IMR-90 (cell line): ENCODE results near the gene AKAP9. TPM values are rescaled to one million over a fixed set of nuclear protein-coding genes. Genes with fewer than 3 reads are reported as not detected.

Source experiments
- ATAC-seq: fragments of 200-7000 bp; cut with Tn5 transposase; 2 replicates; pipeline ENCODE4 v1.9.1; 2020; ENCODE audit warnings: low read depth, mild to moderate bottlenecking, moderate library complexity
- BruUV-seq: library from RNA; stranded (reverse); fragments of 400-500 nt; replicated peaks from 2 replicates; lab custom pipeline; 2021; lab: Mats Ljungman, UMichigan
- CTCF ChIA-PET: fragments of 300-600 bp; formaldehyde crosslinking; extraction: SDS; loops from one replicate; lab custom pipeline; 2021; ENCODE audit warnings: antibody characterized with exemption; lab: Yijun Ruan, JAX
- POLR2A ChIA-PET: fragments of 300-600 bp; sonication (Branson Sonifier 250); formaldehyde crosslinking; loops from one replicate; lab custom pipeline; 2022; ENCODE audit warnings: antibody characterized with exemption; ENCODE audit not compliant: unreplicated experiment; lab: Charles Lee
- DNase-seq: peaks from one replicate; pipeline ENCODE4 v3.0.0; 2013
- H2AFZ ChIP-seq: replicated peaks from 2 replicates; pipeline ENCODE3; 2013; ENCODE audit warnings: low read length, mild to moderate bottlenecking; ENCODE audit not compliant: poor library complexity
- H2AK5ac ChIP-seq: 2 replicates; pipeline ENCODE4 v1.6.1; 2013; ENCODE audit warnings: low read depth, low read length, inconsistent platforms
- H2AK9ac ChIP-seq: replicated peaks from 2 replicates; pipeline ENCODE3; 2013; ENCODE audit warnings: mild to moderate bottlenecking, low read depth, low read length, moderate library complexity; ENCODE audit not compliant: poor library complexity
- H2BK120ac ChIP-seq: 2 replicates; pipeline ENCODE4 v1.6.1; 2013; ENCODE audit warnings: low read depth, low read length, inconsistent platforms
- H2BK15ac ChIP-seq: 3 replicates; pipeline ENCODE4 v1.6.1; 2013; ENCODE audit warnings: low read depth, low read length, inconsistent platforms
- H2BK20ac ChIP-seq: 2 replicates; pipeline ENCODE4 v1.6.1; 2013; ENCODE audit warnings: low read depth, mild to moderate bottlenecking, inconsistent platforms, low read length, moderate library complexity
- H2BK5ac ChIP-seq: 2 replicates; pipeline ENCODE4 v1.6.1; 2013; ENCODE audit warnings: mild to moderate bottlenecking, low read depth, low read length, inconsistent platforms; ENCODE audit not compliant: poor library complexity, severe bottlenecking
- H3K14ac ChIP-seq: replicated peaks from 2 replicates; pipeline ENCODE4 v1.6.1; 2013; ENCODE audit warnings: low read depth, low read length, inconsistent platforms
- H3K18ac ChIP-seq: 2 replicates; pipeline ENCODE4 v1.6.1; 2013; ENCODE audit warnings: low read depth, low read length, control low read depth
- H3K23ac ChIP-seq: 2 replicates; pipeline ENCODE4 v1.6.1; 2013; ENCODE audit warnings: low read depth, low read length, inconsistent platforms
- H3K27ac ChIP-seq: 2 replicates; pipeline ENCODE4 v1.5.1; 2013; ENCODE audit warnings: mild to moderate bottlenecking, control low read depth, low read length; ENCODE audit not compliant: insufficient read depth
- H3K27me3 ChIP-seq: 2 replicates; pipeline ENCODE4 v1.6.1; 2013; ENCODE audit warnings: low read length; ENCODE audit not compliant: control insufficient read depth, insufficient read depth
- H3K36me3 ChIP-seq: 2 replicates; pipeline ENCODE4 v1.6.1; 2013; ENCODE audit warnings: low read length, mixed read lengths; ENCODE audit not compliant: control insufficient read depth, insufficient read depth
- H3K4ac ChIP-seq: 2 replicates; pipeline ENCODE4 v1.6.1; 2013; ENCODE audit warnings: low read depth, low read length, inconsistent platforms
- H3K4me1 ChIP-seq: 2 replicates; pipeline ENCODE4 v1.6.1; 2013; ENCODE audit warnings: low read length, mixed read lengths; ENCODE audit not compliant: control insufficient read depth, insufficient read depth
- H3K4me2 ChIP-seq: 2 replicates; pipeline ENCODE4 v1.6.1; 2013; ENCODE audit warnings: low read depth, mild to moderate bottlenecking, control low read depth, low read length, moderate library complexity
- H3K4me3 ChIP-seq: 2 replicates; pipeline ENCODE4 v1.5.1; 2013; ENCODE audit warnings: low read depth, mild to moderate bottlenecking, control low read depth, low read length, moderate library complexity; ENCODE audit not compliant: insufficient read depth
- H3K56ac ChIP-seq: 2 replicates; pipeline ENCODE4 v1.6.1; 2013; ENCODE audit warnings: low read length, inconsistent platforms; ENCODE audit not compliant: insufficient read depth; ENCODE audit errors: extremely low read depth
- H3K79me1 ChIP-seq, 2 experiments: 2 replicates each; pipeline ENCODE4 v1.6.1; 2013; ENCODE audit warnings: low read length in 2 of 2, inconsistent platforms in 1 of 2, low read depth in 1 of 2
- H3K9ac ChIP-seq: 2 replicates; pipeline ENCODE4 v1.6.1; 2013; ENCODE audit warnings: low read depth, low read length, control low read depth
- H3K9me1 ChIP-seq: 2 replicates; pipeline ENCODE4 v1.6.1; 2013; ENCODE audit warnings: low read length, inconsistent platforms; ENCODE audit not compliant: insufficient read depth
- H3K9me3 ChIP-seq: 2 replicates; pipeline ENCODE4 v1.6.1; 2013; ENCODE audit warnings: low read length; ENCODE audit not compliant: control insufficient read depth, insufficient read depth
- H4K20me1 ChIP-seq: 2 replicates; pipeline ENCODE4 v1.6.1; 2013; ENCODE audit warnings: low read length, inconsistent platforms; ENCODE audit not compliant: insufficient read depth
- H4K5ac ChIP-seq: 2 replicates; pipeline ENCODE4 v1.6.1; 2013; ENCODE audit warnings: mild to moderate bottlenecking, low read depth, low read length, control low read depth
- H4K8ac ChIP-seq, 2 experiments: 2 replicates each; pipeline ENCODE4 v1.6.1; 2013; ENCODE audit warnings: low read depth in 2 of 2, low read length in 2 of 2, control low read depth in 1 of 2, inconsistent platforms in 1 of 2
- H4K91ac ChIP-seq: 2 replicates; pipeline ENCODE4 v1.6.1; 2013; ENCODE audit warnings: low read depth, low read length, inconsistent platforms; ENCODE audit not compliant: insufficient read depth
- BHLHE40 ChIP-seq: fragments of 150-350 bp; IDR thresholded peaks from 2 replicates; pipeline ENCODE4 v1.6.1; 2016; ENCODE audit warnings: mild to moderate bottlenecking, low read depth, low read length
- CEBPB ChIP-seq: IDR thresholded peaks from 2 replicates; pipeline ENCODE4 v1.6.1; 2012; ENCODE audit warnings: low read depth, low read length, improper control_type of control experiment
- CHD1 ChIP-seq: IDR thresholded peaks from 2 replicates; pipeline ENCODE4 v1.6.1; 2012; ENCODE audit warnings: low read depth, low read length, improper control_type of control experiment
- ELK1 ChIP-seq: fragments of 150-350 bp; IDR thresholded peaks from 2 replicates; pipeline ENCODE4 v1.6.1; 2016; ENCODE audit warnings: low read depth, mild to moderate bottlenecking, low read length, moderate library complexity, borderline replicate concordance
- FOS ChIP-seq: fragments of 150-350 bp; IDR thresholded peaks from 2 replicates; pipeline ENCODE4 v1.6.1; 2016; ENCODE audit warnings: low read depth, low read length
- MAFK ChIP-seq: IDR thresholded peaks from 2 replicates; pipeline ENCODE4 v1.6.1; 2012; ENCODE audit warnings: low read depth, low read length, improper control_type of control experiment
- MAZ ChIP-seq: IDR thresholded peaks from 2 replicates; pipeline ENCODE4 v1.6.1; 2012; ENCODE audit warnings: low read depth, mild to moderate bottlenecking, low read length, improper control_type of control experiment, moderate library complexity, borderline replicate concordance
- MXI1 ChIP-seq: IDR thresholded peaks from 2 replicates; pipeline ENCODE4 v1.6.1; 2012; ENCODE audit warnings: low read depth, mild to moderate bottlenecking, low read length, moderate library complexity, borderline replicate concordance
- NFE2L2 ChIP-seq: fragments of 150-350 bp; IDR thresholded peaks from 2 replicates; pipeline ENCODE4 v1.6.1; 2016; ENCODE audit warnings: low read depth, mild to moderate bottlenecking, low read length
- POLR2A ChIP-seq: IDR thresholded peaks from 2 replicates; pipeline ENCODE4 v1.6.1; 2012; ENCODE audit warnings: mild to moderate bottlenecking, low read depth, low read length
- RAD21 ChIP-seq: IDR thresholded peaks from 2 replicates; pipeline ENCODE4 v1.6.1; 2012; ENCODE audit warnings: low read length, improper control_type of control experiment
- RCOR1 ChIP-seq: IDR thresholded peaks from 2 replicates; pipeline ENCODE4 v1.6.1; 2012; ENCODE audit warnings: mild to moderate bottlenecking, low read length, improper control_type of control experiment; ENCODE audit not compliant: insufficient replicate concordance
- RFX5 ChIP-seq: IDR thresholded peaks from 2 replicates; pipeline ENCODE4 v1.8.0; 2012; ENCODE audit warnings: low read depth, mild to moderate bottlenecking, low read length, moderate library complexity
- SMC3 ChIP-seq: fragments of 150-350 bp; IDR thresholded peaks from 2 replicates; pipeline ENCODE4 v1.6.1; 2016; ENCODE audit warnings: low read depth, mild to moderate bottlenecking, antibody characterized with exemption, low read length, moderate library complexity
- USF2 ChIP-seq: fragments of 150-350 bp; IDR thresholded peaks from 2 replicates; pipeline ENCODE4 v1.6.1; 2017; ENCODE audit warnings: mild to moderate bottlenecking, antibody characterized with exemption, low read length, low read depth
- WGBS, 2 experiments: methylation state at CpG; one replicate each; pipeline versions ENCODE4 v1.1.5 to v1.1.7; 2013; ENCODE audit warnings: missing lambda C conversion rate in 2 of 2; ENCODE audit not compliant: insufficient read length in 1 of 2; ENCODE audit errors: extremely low coverage in 2 of 2; 5-methylcytosine and 5-hydroxymethylcytosine counted together
- dilution Hi-C: fragments of 300-500 bp; cut with HindIII; formaldehyde crosslinking; loops from one replicate; pipeline ENCODE4 v1.14.3; 2018; ENCODE audit warnings: low sequenced_read_pairs; ENCODE audit not compliant: unreplicated experiment
- in situ Hi-C: fragments of 300-500 bp; cut with MboI; formaldehyde crosslinking; loops from 3 replicates; pipeline ENCODE4 v1.14.3; 2019; ENCODE audit warnings: low sequenced_read_pairs, inconsistent platforms, mixed read lengths
- intact Hi-C: fragments of 100-400 bp; cut with micrococcal nuclease; formaldehyde crosslinking; loops from 2 replicates; pipeline ENCODE4 v1.10.0; 2022
- polyA plus RNA-seq, 3 experiments: library from polyadenylated mRNA; depleted of rRNA; stranded (reverse); fragments of >200 nt; gene quantifications; 2 replicates each; pipeline ENCODE4 v1.2.3, GENCODE V29; 2012; ENCODE audit warnings: low replicate concordance in 1 of 3
- total RNA-seq: library from RNA; depleted of rRNA; stranded (reverse); fragments of >200 nt; gene quantifications from 2 replicates; pipeline ENCODE4 v1.2.3, GENCODE V29; 2012
- TF ChIP-seq, protein P1 (sequence below): conservative IDR thresholded peaks from 2 replicates; pipeline ENCODE4 v1.5.1; 2012; ENCODE audit warnings: mild to moderate bottlenecking, low read depth, low read length, improper control_type of control experiment

The AKAP9 gene
- total and polyA plus RNA-seq, 2 of the 4 experiments (the other 2 are of a cell fraction), result 9.7 to 25.3 TPM

DNA sequence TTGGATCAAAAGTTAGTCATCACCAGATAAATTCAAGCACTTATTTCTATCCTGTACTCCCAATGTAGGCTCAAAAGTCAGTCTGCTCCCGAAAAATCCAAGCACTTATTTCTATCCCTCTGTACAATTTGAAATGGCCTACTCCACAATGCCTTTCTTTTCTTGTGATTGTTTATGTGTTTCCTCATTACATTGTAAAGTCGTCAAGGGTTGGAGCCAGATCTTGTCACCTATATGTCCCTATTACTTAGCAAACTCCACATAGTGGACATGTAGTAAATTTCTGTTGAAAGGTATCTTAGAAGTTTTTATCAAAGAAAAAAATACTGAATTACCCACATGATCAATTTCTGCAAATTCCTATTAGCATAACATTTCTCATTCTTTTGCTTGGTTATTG is 111.5 kb downstream of the AKAP9 start:
- no peak overlapping the region for H2BK5ac ChIP-seq
- no peaks in the 10 kb centered on the region for H3K9me1 ChIP-seq
- H4K20me1 ChIP-seq, result no peaks in the 10 kb centered on the region
- no peak overlapping the region for H2AK9ac ChIP-seq
- ATAC-seq (no peak), DNase-seq (no peak)
- no peak overlapping the region for H2AFZ ChIP-seq
- H3K14ac ChIP-seq, result no peak overlapping the region
- H2BK15ac ChIP-seq, result no peak overlapping the region
- H3K18ac ChIP-seq, result no peak overlapping the region
- H3K36me3 ChIP-seq, result peaks cover 9% of the 10 kb centered on the region; the same call in 1 of the 2 replicates
- dilution Hi-C loops (no loop called here), in situ Hi-C loops (no loop called here), intact Hi-C loops (no loop called here)
- no CpG with 5 or more reads among the region's 2 CpGs for WGBS, 2 experiments
- H3K4me1 ChIP-seq, result no peaks in the 10 kb centered on the region
- no peak overlapping the region for H4K91ac ChIP-seq
- no peak overlapping the region for H3K27ac ChIP-seq
- no peak overlapping the region for H3K56ac ChIP-seq
- H3K79me1 ChIP-seq, result no peaks in the 10 kb centered on the region
- H3K9ac ChIP-seq, result no peak overlapping the region
- no peak overlapping the region for H3K4me3 ChIP-seq
- H4K8ac ChIP-seq, result no peak overlapping the region
- ChIA-PET POLR2A (no interaction called here), CTCF (no interaction called here)
- H3K4me2 ChIP-seq, result no peak overlapping the region
- no peak overlapping the region for H2BK120ac ChIP-seq
- no TSS peak for BruUV-seq
- H4K5ac ChIP-seq, result no peak overlapping the region
- no peak overlapping the region for H2BK20ac ChIP-seq
- no peak overlapping the region for H3K23ac ChIP-seq
- H3K27me3 ChIP-seq, result no peaks in the 10 kb centered on the region
- no peak overlapping the region for H2AK5ac ChIP-seq
- no peak for TF ChIP-seq BHLHE40
- no peak for TF ChIP-seq ELK1
- TF ChIP-seq FOS, result no peak
- no peak for TF ChIP-seq USF2
- no peak for TF ChIP-seq CHD1
- no peak for TF ChIP-seq RAD21
- no peak for TF ChIP-seq MAZ
- no peak for TF ChIP-seq RFX5
- no peak for TF ChIP-seq POLR2A
- TF ChIP-seq, protein P1, sequence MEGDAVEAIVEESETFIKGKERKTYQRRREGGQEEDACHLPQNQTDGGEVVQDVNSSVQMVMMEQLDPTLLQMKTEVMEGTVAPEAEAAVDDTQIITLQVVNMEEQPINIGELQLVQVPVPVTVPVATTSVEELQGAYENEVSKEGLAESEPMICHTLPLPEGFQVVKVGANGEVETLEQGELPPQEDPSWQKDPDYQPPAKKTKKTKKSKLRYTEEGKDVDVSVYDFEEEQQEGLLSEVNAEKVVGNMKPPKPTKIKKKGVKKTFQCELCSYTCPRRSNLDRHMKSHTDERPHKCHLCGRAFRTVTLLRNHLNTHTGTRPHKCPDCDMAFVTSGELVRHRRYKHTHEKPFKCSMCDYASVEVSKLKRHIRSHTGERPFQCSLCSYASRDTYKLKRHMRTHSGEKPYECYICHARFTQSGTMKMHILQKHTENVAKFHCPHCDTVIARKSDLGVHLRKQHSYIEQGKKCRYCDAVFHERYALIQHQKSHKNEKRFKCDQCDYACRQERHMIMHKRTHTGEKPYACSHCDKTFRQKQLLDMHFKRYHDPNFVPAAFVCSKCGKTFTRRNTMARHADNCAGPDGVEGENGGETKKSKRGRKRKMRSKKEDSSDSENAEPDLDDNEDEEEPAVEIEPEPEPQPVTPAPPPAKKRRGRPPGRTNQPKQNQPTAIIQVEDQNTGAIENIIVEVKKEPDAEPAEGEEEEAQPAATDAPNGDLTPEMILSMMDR, result no peak
- TF ChIP-seq SMC3, result no peak
- no peak for TF ChIP-seq NFE2L2
- TF ChIP-seq MAFK, result no peak
- no peak for TF ChIP-seq CEBPB
- no peak for TF ChIP-seq RCOR1
- TF ChIP-seq MXI1, result no peak
- no peaks in the 10 kb centered on the region for H3K9me3 ChIP-seq
- H3K4ac ChIP-seq, result no peak overlapping the region
